Lung (tissue), 12 donors: Measurements from ENCODE around the gene RBM26. TPM values are rescaled to one million over a fixed set of nuclear protein-coding genes. Genes with fewer than 3 reads are reported as not detected.

Experiments
- ATAC-seq: fragments of 200-7000 bp; cut with Tn5 transposase; one replicate; pipeline ENCODE4 v1.9.1; 2020; ENCODE audit warnings: moderate number of reproducible peaks; ENCODE audit not compliant: insufficient read depth, low FRiP score
- DNase-seq, 3 donors: peaks; one replicate each; pipeline ENCODE4 v3.0.0-alpha.2; 2013 to 2017
- H3K27ac ChIP-seq, 2 donors: one replicate each; pipeline ENCODE4 v1.5.1; 2013; ENCODE audit warnings: mild to moderate bottlenecking in 2 of 2, moderate library complexity in 2 of 2, control low read depth in 1 of 2, inconsistent platforms in 1 of 2, low read depth in 1 of 2, low read length in 1 of 2
- H3K27me3 ChIP-seq, 3 donors: one replicate each; pipeline ENCODE4 v1.5.1; 2013; ENCODE audit warnings: low read length in 2 of 3; ENCODE audit not compliant: control insufficient read depth in 3 of 3, insufficient read depth in 3 of 3
- H3K36me3 ChIP-seq, 4 donors: one replicate each; pipeline ENCODE4 v1.5.1; 2013; ENCODE audit warnings: low read length in 4 of 4, mild to moderate bottlenecking in 1 of 4, moderate library complexity in 1 of 4; ENCODE audit not compliant: control insufficient read depth in 4 of 4, insufficient read depth in 4 of 4
- H3K4me1 ChIP-seq, 5 donors: one replicate each; pipeline ENCODE4 v1.5.1; 2013; ENCODE audit warnings: low read length in 5 of 5, mild to moderate bottlenecking in 2 of 5, moderate library complexity in 1 of 5; ENCODE audit not compliant: control insufficient read depth in 5 of 5, insufficient read depth in 5 of 5
- H3K4me3 ChIP-seq: one replicate; pipeline ENCODE4 v1.5.1; 2013; ENCODE audit warnings: mild to moderate bottlenecking, control low read depth, moderate library complexity
- H3K9ac ChIP-seq, 2 donors: one replicate each; pipeline ENCODE4 v1.5.1; 2013; ENCODE audit warnings: low read length in 2 of 2, control low read depth in 1 of 2; ENCODE audit not compliant: insufficient read depth in 1 of 2
- H3K9me3 ChIP-seq, 4 donors: one replicate each; pipeline ENCODE4 v1.5.1; 2013; ENCODE audit warnings: low read length in 3 of 4, mild to moderate bottlenecking in 1 of 4, moderate library complexity in 1 of 4; ENCODE audit not compliant: control insufficient read depth in 4 of 4, insufficient read depth in 3 of 4
- WGBS, 2 donors: extraction: QIAGEN DNeasy Blood & Tissue Kit; methylation state at CpG; one replicate each; pipeline ENCODE4 v1.1.7; 2013; 5-methylcytosine and 5-hydroxymethylcytosine counted together
- polyA plus RNA-seq, 2 donors: library from polyadenylated mRNA; stranded (reverse); fragments of 200-250 nt; gene quantifications; one replicate each; pipeline ENCODE4 v1.2.1, GENCODE V29; 2013
- total RNA-seq, 2 donors: library from RNA; depleted of rRNA in 1 of 2; stranded (reverse); fragments of >200 nt in 1 of 2; gene quantifications; one replicate each; pipeline ENCODE4 v1.2.1, GENCODE V29; 2014 to 2021
- TF ChIP-seq, protein P1 (sequence below): IDR thresholded peaks from 2 replicates; pipeline ENCODE4 v1.5.1; 2012; ENCODE audit warnings: mild to moderate bottlenecking; ENCODE audit errors: control extremely low read depth, extremely low read depth
- donor health status: control.
- donor health status: control.
- donor health status: Bipolar disorder and iron deficiency.
- donor health status: healthy.
- donor health status: DM: yes; HTN: yes; CAD: no.

Gene RBM26
- total and polyA plus RNA-seq, 4 donors, result 12.9 to 91.8 (median 32.3) TPM

DNA sequence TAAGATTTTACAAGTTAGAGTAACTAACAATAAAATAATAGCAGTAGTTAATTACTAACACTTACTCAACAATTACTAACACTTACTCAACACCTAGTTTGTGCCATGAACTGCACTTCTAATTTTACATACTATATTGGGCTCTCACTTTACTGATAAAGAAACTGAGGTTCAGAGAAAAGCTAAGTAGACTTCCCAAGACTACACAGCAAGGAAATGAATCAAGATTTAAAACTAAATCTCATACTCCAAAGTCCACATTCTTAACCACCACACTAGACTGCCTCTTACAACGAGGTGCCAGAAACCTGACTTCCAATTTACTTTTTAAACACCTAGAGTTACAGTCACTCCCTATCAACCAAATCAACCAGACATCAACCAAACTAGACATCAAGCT lies 25.1 kb downstream of the RBM26 start:
- DNase-seq, result no peak
- ATAC-seq, result no peak
- H3K27me3 ChIP-seq, result no peaks in the 10 kb centered on the region
- no peaks in the 10 kb centered on the region for H3K9me3 ChIP-seq
- no peak overlapping the region for H3K9ac ChIP-seq
- TF ChIP-seq, protein P1, sequence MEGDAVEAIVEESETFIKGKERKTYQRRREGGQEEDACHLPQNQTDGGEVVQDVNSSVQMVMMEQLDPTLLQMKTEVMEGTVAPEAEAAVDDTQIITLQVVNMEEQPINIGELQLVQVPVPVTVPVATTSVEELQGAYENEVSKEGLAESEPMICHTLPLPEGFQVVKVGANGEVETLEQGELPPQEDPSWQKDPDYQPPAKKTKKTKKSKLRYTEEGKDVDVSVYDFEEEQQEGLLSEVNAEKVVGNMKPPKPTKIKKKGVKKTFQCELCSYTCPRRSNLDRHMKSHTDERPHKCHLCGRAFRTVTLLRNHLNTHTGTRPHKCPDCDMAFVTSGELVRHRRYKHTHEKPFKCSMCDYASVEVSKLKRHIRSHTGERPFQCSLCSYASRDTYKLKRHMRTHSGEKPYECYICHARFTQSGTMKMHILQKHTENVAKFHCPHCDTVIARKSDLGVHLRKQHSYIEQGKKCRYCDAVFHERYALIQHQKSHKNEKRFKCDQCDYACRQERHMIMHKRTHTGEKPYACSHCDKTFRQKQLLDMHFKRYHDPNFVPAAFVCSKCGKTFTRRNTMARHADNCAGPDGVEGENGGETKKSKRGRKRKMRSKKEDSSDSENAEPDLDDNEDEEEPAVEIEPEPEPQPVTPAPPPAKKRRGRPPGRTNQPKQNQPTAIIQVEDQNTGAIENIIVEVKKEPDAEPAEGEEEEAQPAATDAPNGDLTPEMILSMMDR, result no peak
- no peak overlapping the region for H3K27ac ChIP-seq
- peaks cover 0 to 7% (median 0%) of the 10 kb centered on the region in 5 donors for H3K4me1 ChIP-seq
- peaks cover 8 to 17% (median 12%) of the 10 kb centered on the region in 4 donors for H3K36me3 ChIP-seq
- WGBS, 2 donors, result 73 to 87% methylated on average over 1 of the region's 1 CpG
- no peak overlapping the region for H3K4me3 ChIP-seq

DNA sequence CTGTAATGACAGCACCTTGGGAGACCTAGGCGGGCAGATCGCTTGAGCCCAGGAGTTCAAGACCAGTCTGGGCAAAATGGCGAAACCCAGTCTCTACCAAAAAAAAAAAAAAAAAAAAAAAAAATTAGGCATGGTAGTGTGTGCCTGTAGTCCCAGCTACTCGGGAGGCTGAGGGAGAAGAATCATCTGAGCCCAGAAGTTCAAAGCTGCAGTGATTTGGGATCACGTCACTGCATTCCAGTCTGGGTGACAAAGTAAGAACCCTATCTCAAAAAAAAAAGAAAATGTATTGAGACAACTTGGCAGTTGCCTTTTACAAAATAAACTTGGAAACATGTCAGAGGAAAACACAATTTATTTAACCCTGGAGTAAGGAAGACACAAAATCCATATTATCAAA lies 26.8 kb downstream of the RBM26 start:
- no peak overlapping the region for H3K4me3 ChIP-seq
- no peaks in the 10 kb centered on the region for H3K9me3 ChIP-seq
- H3K4me1 ChIP-seq, result peaks cover 0 to 7% (median 0%) of the 10 kb centered on the region in 5 donors
- DNase-seq (peak in 1 of 3 donors; percentile 19), ATAC-seq (no peak)
- no peaks in the 10 kb centered on the region for H3K27me3 ChIP-seq
- no peak overlapping the region for H3K9ac ChIP-seq
- peaks cover 10 to 27% (median 18%) of the 10 kb centered on the region in 4 donors for H3K36me3 ChIP-seq
- no peak overlapping the region for H3K27ac ChIP-seq
- WGBS, 2 donors, result 81 to 89% methylated on average over 5 of the region's 5 CpGs
- TF ChIP-seq, protein P1, result no peak

DNA sequence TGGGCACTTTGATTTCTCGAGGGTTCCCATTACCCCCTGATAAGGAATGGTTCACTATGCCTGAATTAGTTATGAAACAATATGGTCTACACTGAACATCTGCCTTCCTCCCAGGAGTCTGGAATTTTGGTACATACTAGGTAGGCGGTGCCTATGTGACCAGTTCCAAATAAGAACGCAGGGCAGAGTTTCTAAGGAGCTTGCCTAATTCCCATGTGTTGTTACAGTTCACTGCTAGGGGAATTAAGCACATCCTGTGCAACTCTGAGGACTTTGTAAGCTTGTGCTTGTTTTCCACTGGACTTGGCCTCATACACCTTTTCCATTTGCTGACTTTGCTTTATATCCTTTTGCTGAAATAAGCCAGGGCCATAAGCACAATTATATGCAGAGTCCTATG lies 29.2 kb downstream of the RBM26 start:
- 94 to 100% methylated on average over 3 of the region's 3 CpGs for WGBS, 2 donors
- Histone ChIP-seq H3K9ac (no peak overlapping the region), H3K4me1 (peaks cover 0 to 7% (median 0%) of the 10 kb centered on the region in 5 donors), H3K27ac (no peak overlapping the region), H3K27me3 (no peaks in the 10 kb centered on the region), H3K9me3 (no peaks in the 10 kb centered on the region), H3K4me3 (no peak overlapping the region), H3K36me3 (peaks cover 14 to 30% (median 22%) of the 10 kb centered on the region in 4 donors)
- no peak for DNase-seq
- no peak for ATAC-seq
- TF ChIP-seq, protein P1, result no peak

DNA sequence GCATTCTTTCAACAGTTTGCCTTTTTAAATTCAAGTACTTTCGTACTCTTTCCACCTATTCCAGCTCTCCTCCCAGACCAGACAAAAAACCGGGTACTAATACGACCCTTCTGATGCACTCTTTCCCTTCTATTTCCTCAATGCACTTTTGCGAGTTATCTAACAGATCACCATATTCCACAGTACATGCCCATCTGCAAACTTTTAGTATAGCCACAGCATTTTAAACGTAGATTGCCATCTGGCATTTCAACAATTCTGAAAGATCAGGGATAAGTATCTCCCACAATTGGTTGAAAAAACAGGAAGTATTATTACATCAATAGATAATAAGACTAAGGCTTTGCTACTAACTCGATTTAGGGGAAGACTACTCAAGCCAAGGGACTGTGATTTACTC lies 31.5 kb downstream of the RBM26 start:
- Histone ChIP-seq H3K27me3 (no peaks in the 10 kb centered on the region), H3K4me3 (no peak overlapping the region), H3K4me1 (peaks cover 0 to 3% (median 0%) of the 10 kb centered on the region in 5 donors), H3K27ac (no peak overlapping the region), H3K9ac (no peak overlapping the region), H3K36me3 (peaks cover 17 to 50% (median 33%) of the 10 kb centered on the region in 4 donors), H3K9me3 (no peaks in the 10 kb centered on the region)
- ATAC-seq (no peak), DNase-seq (no peak)
- TF ChIP-seq, protein P1, result no peak
- WGBS, 2 donors, result 75 to 78% methylated on average over 6 of the region's 6 CpGs
